B cell (primary cell): ENCODE data around the gene HTR3E. TPM values are rescaled to one million over a fixed set of nuclear protein-coding genes. Genes with fewer than 3 reads are reported as not detected.

ENCODE experiments used
- ATAC-seq: fragments of 200-7000 bp; cut with Tn5 transposase; one replicate; pipeline ENCODE4 v1.10.0; 2021; ENCODE audit warnings: low read depth, mild to moderate bottlenecking, moderate number of reproducible peaks, moderate library complexity
- CTCF ChIA-PET: fragments of 350-600 bp; sonication (Branson Sonifier 250); formaldehyde crosslinking; loops from one replicate; lab custom pipeline; 2021; ENCODE audit warnings: antibody characterized with exemption, inconsistent platforms; lab: Charles Lee
- POLR2A ChIA-PET: fragments of 350-600 bp; sonication (Branson Sonifier 250); formaldehyde crosslinking; loops from one replicate; lab custom pipeline; 2021; ENCODE audit warnings: antibody characterized with exemption; lab: Charles Lee
- DNase-seq: peaks from one replicate; pipeline ENCODE4 v3.0.0; 2013
- H2AFZ ChIP-seq: 2 replicates; pipeline ENCODE4 v1.6.1; 2012; ENCODE audit warnings: mild to moderate bottlenecking, low read depth, low read length; ENCODE audit not compliant: insufficient read depth, poor library complexity, severe bottlenecking
- H3K27ac ChIP-seq, 2 donors: 1 replicate in 1 of 2; 2 replicates in 1 of 2; pipeline ENCODE4 v1.5.1; 2012 to 2013; ENCODE audit warnings: low read length in 2 of 2, mild to moderate bottlenecking in 2 of 2, moderate library complexity in 1 of 2
- H3K27me3 ChIP-seq, 4 experiments: fragments of 200-600 bp in 1 of 4; sonication (generic) in 1 of 4; replicated peaks in 1 of 4; 1 replicate in 2 of 4; 2 replicates in 2 of 4; pipeline versions ENCODE4 v1.6.1 to v1.7.0; 2013 to 2016; ENCODE audit warnings: low read length in 3 of 4, mild to moderate bottlenecking in 2 of 4, mixed read lengths in 1 of 4, moderate library complexity in 1 of 4; ENCODE audit not compliant: insufficient read depth in 4 of 4, control insufficient read depth in 3 of 4; ENCODE audit errors: control extremely low read depth in 1 of 4
- H3K36me3 ChIP-seq, 2 experiments: replicated peaks in 1 of 2; 1 replicate in 1 of 2; 2 replicates in 1 of 2; pipeline versions ENCODE4 v1.6.1 to v1.7.1; 2013; ENCODE audit warnings: low read length in 1 of 2; ENCODE audit not compliant: insufficient read depth in 2 of 2, control insufficient read depth in 1 of 2; ENCODE audit errors: control extremely low read depth in 1 of 2, extremely low read depth in 1 of 2
- H3K4me1 ChIP-seq, 2 donors: fragments of 200-600 bp in 1 of 2; sonication (generic) in 1 of 2; 1 replicate in 1 of 2; 2 replicates in 1 of 2; pipeline versions ENCODE4 v1.5.1 to v1.6.1; 2013 to 2017; ENCODE audit warnings: low read length in 2 of 2; ENCODE audit not compliant: control insufficient read depth in 2 of 2, insufficient read depth in 2 of 2
- H3K4me2 ChIP-seq: replicated peaks from 2 replicates; pipeline ENCODE3; 2012; ENCODE audit warnings: mild to moderate bottlenecking, low read depth, low read length; ENCODE audit not compliant: poor library complexity, severe bottlenecking
- H3K4me3 ChIP-seq, 5 experiments: fragments of 200-600 bp in 1 of 5; sonication (generic) in 1 of 5; 1 replicate in 3 of 5; 2 replicates in 2 of 5; pipeline versions ENCODE4 v1.5.1 to v1.7.0; 2011 to 2016; ENCODE audit warnings: low read length in 4 of 5, mild to moderate bottlenecking in 4 of 5, low read depth in 2 of 5, control low read depth in 1 of 5, moderate library complexity in 1 of 5; ENCODE audit not compliant: insufficient read depth in 1 of 5; ENCODE audit errors: control extremely low read depth in 1 of 5, extremely low read depth in 1 of 5
- H3K79me2 ChIP-seq: fragments of 200-600 bp; sonication (generic); one replicate; pipeline ENCODE4 v1.6.0; 2016; ENCODE audit warnings: low read length; ENCODE audit not compliant: control insufficient read depth, insufficient read depth
- H3K9ac ChIP-seq: fragments of 200-600 bp; sonication (generic); 2 replicates; pipeline ENCODE4 v1.6.1; 2017; ENCODE audit warnings: mild to moderate bottlenecking, low read length, moderate library complexity
- H3K9me3 ChIP-seq, 3 donors: one replicate each; pipeline versions ENCODE4 v1.6.1 to v1.7.1; 2013; ENCODE audit warnings: low read length in 2 of 3; ENCODE audit not compliant: control insufficient read depth in 2 of 3, insufficient read depth in 1 of 3; ENCODE audit errors: control extremely low read depth in 1 of 3
- H4K20me1 ChIP-seq: 2 replicates; pipeline ENCODE4 v1.6.0; 2012; ENCODE audit warnings: mild to moderate bottlenecking, low read length; ENCODE audit not compliant: insufficient read depth, control insufficient read depth, poor library complexity, severe bottlenecking
- H3K27ac Mint-ChIP-seq: one replicate; pipeline ENCODE4 v1.8.0; 2021; ENCODE audit warnings: mixed read lengths
- H3K27me3 Mint-ChIP-seq: one replicate; pipeline ENCODE4 v1.8.0; 2021; ENCODE audit warnings: mixed read lengths
- H3K4me1 Mint-ChIP-seq: one replicate; pipeline ENCODE4 v1.8.0; 2021; ENCODE audit warnings: mixed read lengths
- H3K4me3 Mint-ChIP-seq: one replicate; pipeline ENCODE4 v1.8.0; 2021; ENCODE audit warnings: mixed read lengths
- H3K9me3 Mint-ChIP-seq: one replicate; pipeline ENCODE4 v1.8.0; 2022; ENCODE audit warnings: mixed read lengths; ENCODE audit not compliant: insufficient read depth
- CTCF ChIP-seq: fragments of 200-600 bp; IDR thresholded peaks from one replicate; pipeline ENCODE4 v1.8.0; 2022; ENCODE audit warnings: antibody characterized with exemption, mild to moderate bottlenecking
- EZH2 ChIP-seq: IDR thresholded peaks from 2 replicates; pipeline ENCODE4 v1.6.1; 2012; ENCODE audit warnings: borderline replicate concordance, low read depth, mild to moderate bottlenecking, moderate library complexity, low read length; ENCODE audit not compliant: insufficient read depth, poor library complexity, severe bottlenecking
- WGBS: methylation state at CpG from one replicate; pipeline ENCODE4 v1.1.5; 2013; ENCODE audit warnings: missing lambda C conversion rate; ENCODE audit not compliant: insufficient coverage; 5-methylcytosine and 5-hydroxymethylcytosine counted together
- intact Hi-C: fragments of 100-400 bp; cut with micrococcal nuclease; formaldehyde crosslinking; loops from one replicate; pipeline ENCODE4 v1.10.0; 2022
- polyA plus RNA-seq: library from polyadenylated mRNA; depleted of rRNA; stranded (reverse); fragments of >200 nt; gene quantifications from 2 replicates; pipeline ENCODE4 v1.2.3, GENCODE V29; 2012
- total RNA-seq, 2 donors: library from RNA; stranded (reverse); fragments of 120-200 nt in 1 of 2; gene quantifications; 1 replicate in 1 of 2; 2 replicates in 1 of 2; pipeline versions ENCODE4 v1.2.3 to v1.2.4, GENCODE V29; 2013 to 2022

Gene HTR3E
- total and polyA plus RNA-seq, 2 donors (not counting 1 experiment from before 2014, with no cell fraction given) = not detected

- ChIA-PET CTCF (interaction anchor here (0.7 to 2.0 kb wide), 3 partner anchors 38 to 118 kb away, joined by 3 to 5 read pairs (median 3); partner anchors contain the start of genes ABCC5 and EEF1AKMT4), POLR2A (interaction anchor here (1.2 to 1.8 kb wide), 3 partner anchors 11 to 39 kb away, joined by 3 to 5 read pairs (median 4); partner anchors contain the start of gene AP2M1)
- no peaks in the 10 kb centered on the region for H3K9me3 ChIP-seq
- TF ChIP-seq CTCF (no peak), EZH2 (no peak)
- peak overlapping the region; percentile 94 for H3K4me3 Mint-ChIP-seq
- DNase-seq (no peak), ATAC-seq (no peak)
- H3K79me2 ChIP-seq = peaks cover 29% of the 10 kb centered on the region
- peaks cover 3% of the 10 kb centered on the region for H4K20me1 ChIP-seq
- peaks cover 1 to 9% of the 10 kb centered on the region in 2 experiments for H3K36me3 ChIP-seq
- 0% methylated on average over 6 of the region's 9 CpGs for WGBS
- peak overlapping the region; percentile 78 to 86 for H3K27ac ChIP-seq
- H3K4me3 ChIP-seq = peak overlapping the region; percentile 67 to 99 (median 95)
- peak overlapping the region; percentile 95 for H3K27ac Mint-ChIP-seq
- peak overlapping the region; percentile 99 for H2AFZ ChIP-seq
- H3K4me2 ChIP-seq = peak overlapping the region; percentile 95
- no peaks in the 10 kb centered on the region for H3K27me3 ChIP-seq
- H3K27me3 Mint-ChIP-seq = no peaks in the 10 kb centered on the region
- peak overlapping the region; percentile 76 for H3K9ac ChIP-seq
- intact Hi-C loops = loop anchor here (1.0 to 5.0 kb wide), 11 partner anchors 19 to 576 kb away; partner anchors contain the start of genes ABCC5, ABCF3, AP2M1 and DVL3
- peaks cover 37% of the 10 kb centered on the region for H3K4me1 Mint-ChIP-seq
- peaks cover 15 to 19% of the 10 kb centered on the region in 2 donors for H3K4me1 ChIP-seq
- no peaks in the 10 kb centered on the region for H3K9me3 Mint-ChIP-seq
Measured at GRCh38 chr3:184135911-184136260, 39.0 kb downstream of the HTR3E start.

GRCh38 chr3:184140436-184140835, 43.6 kb downstream of the HTR3E start:
- no peak overlapping the region for H3K9ac ChIP-seq
- H3K4me2 ChIP-seq = no peak overlapping the region
- no peaks in the 10 kb centered on the region for H3K9me3 ChIP-seq
- DNase-seq (no peak), ATAC-seq (no peak)
- H3K79me2 ChIP-seq = peaks cover 10% of the 10 kb centered on the region
- no peak overlapping the region for H3K27ac ChIP-seq
- H3K27ac Mint-ChIP-seq = no peak overlapping the region
- H3K4me1 Mint-ChIP-seq = peaks cover 32% of the 10 kb centered on the region
- intact Hi-C loops = no loop called here
- H3K4me3 Mint-ChIP-seq = no peak overlapping the region
- POLR2A ChIA-PET = no interaction called here
- no peaks in the 10 kb centered on the region for H3K27me3 ChIP-seq
- no peaks in the 10 kb centered on the region for H3K9me3 Mint-ChIP-seq
- no peak overlapping the region for H3K4me3 ChIP-seq
- H3K27me3 Mint-ChIP-seq = no peaks in the 10 kb centered on the region
- 98% methylated on average over 10 of the region's 10 CpGs for WGBS
- peaks cover 25 to 54% of the 10 kb centered on the region in 2 experiments for H3K36me3 ChIP-seq
- H2AFZ ChIP-seq = no peak overlapping the region
- H4K20me1 ChIP-seq = peaks cover 8% of the 10 kb centered on the region
- peaks cover 20 to 23% of the 10 kb centered on the region in 2 donors for H3K4me1 ChIP-seq
- TF ChIP-seq EZH2 = no peak
- no peak for TF ChIP-seq CTCF
- CTCF ChIA-PET = no interaction called here
